Activated naive CD4-positive, alpha-beta T cell treated with anti-CD3 and anti-CD28 coated beads for 36 hours (primary cell): ENCODE measurements around the gene FANK1. TPM values are rescaled to one million over a fixed set of nuclear protein-coding genes. Genes with fewer than 3 reads are reported as not detected.

Source experiments
- CTCF ChIA-PET: fragments of 350-600 bp; sonication (Branson Sonifier 250); formaldehyde crosslinking; loops from one replicate; lab custom pipeline; 2021; ENCODE audit warnings: antibody characterized with exemption; lab: Charles Lee
- DNase-seq: peaks from one replicate; pipeline ENCODE4 v3.0.0-alpha.2; 2020
- H3K27ac Mint-ChIP-seq: one replicate; pipeline ENCODE4 v1.8.0; 2021; ENCODE audit warnings: mild to moderate bottlenecking, mixed read lengths
- H3K27me3 Mint-ChIP-seq: one replicate; pipeline ENCODE4 v1.8.0; 2021; ENCODE audit warnings: low read depth, mixed read lengths
- H3K36me3 Mint-ChIP-seq: one replicate; pipeline ENCODE4 v1.8.0; 2021; ENCODE audit warnings: low read depth, mixed read lengths
- H3K4me1 Mint-ChIP-seq: one replicate; pipeline ENCODE4 v1.8.0; 2021; ENCODE audit warnings: low read depth, mixed read lengths
- H3K4me3 Mint-ChIP-seq: one replicate; pipeline ENCODE4 v1.8.0; 2021; ENCODE audit warnings: mild to moderate bottlenecking, moderate library complexity, mixed read lengths
- H3K9me3 Mint-ChIP-seq: one replicate; pipeline ENCODE4 v1.8.0; 2021; ENCODE audit warnings: mixed read lengths
- intact Hi-C: fragments of 100-400 bp; cut with micrococcal nuclease; formaldehyde crosslinking; loops from one replicate; pipeline ENCODE4 v1.15.1; 2023
- total RNA-seq, 2 experiments: library from RNA; stranded (reverse); gene quantifications; one replicate each; pipeline ENCODE4 v1.2.3, GENCODE V29; 2021

Gene FANK1
- total RNA-seq, 2 experiments from 2014 or later: 0.38 to 0.52 TPM

DNA sequence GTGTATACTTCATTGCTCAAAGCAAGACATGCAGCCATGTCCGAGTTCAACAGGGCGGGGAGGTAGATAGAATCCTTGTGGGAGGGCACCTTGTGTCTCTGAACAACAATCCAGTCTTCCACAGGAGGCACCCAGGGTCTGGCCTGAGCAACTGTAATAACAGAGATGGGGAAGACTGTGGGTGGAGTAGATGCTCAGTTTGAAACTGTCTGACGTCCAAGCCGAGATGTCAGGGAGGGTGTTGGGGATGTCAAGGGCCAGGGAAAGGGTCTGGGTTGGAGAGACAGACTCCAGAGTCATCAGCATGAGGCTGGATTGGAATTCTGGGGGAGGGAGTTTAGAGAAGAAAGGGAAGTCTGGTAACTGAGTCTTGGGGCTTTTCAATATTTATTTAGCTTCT, 88.0 kb downstream of the FANK1 start:
- Mint-ChIP-seq H3K27ac (no peak overlapping the region), H3K4me3 (no peak overlapping the region), H3K4me1 (no peaks in the 10 kb centered on the region), H3K27me3 (peaks cover 7% of the 10 kb centered on the region), H3K36me3 (no peaks in the 10 kb centered on the region), H3K9me3 (no peaks in the 10 kb centered on the region)
- intact Hi-C loops: no loop called here
- no peak for DNase-seq
- CTCF ChIA-PET: no interaction called here

DNA sequence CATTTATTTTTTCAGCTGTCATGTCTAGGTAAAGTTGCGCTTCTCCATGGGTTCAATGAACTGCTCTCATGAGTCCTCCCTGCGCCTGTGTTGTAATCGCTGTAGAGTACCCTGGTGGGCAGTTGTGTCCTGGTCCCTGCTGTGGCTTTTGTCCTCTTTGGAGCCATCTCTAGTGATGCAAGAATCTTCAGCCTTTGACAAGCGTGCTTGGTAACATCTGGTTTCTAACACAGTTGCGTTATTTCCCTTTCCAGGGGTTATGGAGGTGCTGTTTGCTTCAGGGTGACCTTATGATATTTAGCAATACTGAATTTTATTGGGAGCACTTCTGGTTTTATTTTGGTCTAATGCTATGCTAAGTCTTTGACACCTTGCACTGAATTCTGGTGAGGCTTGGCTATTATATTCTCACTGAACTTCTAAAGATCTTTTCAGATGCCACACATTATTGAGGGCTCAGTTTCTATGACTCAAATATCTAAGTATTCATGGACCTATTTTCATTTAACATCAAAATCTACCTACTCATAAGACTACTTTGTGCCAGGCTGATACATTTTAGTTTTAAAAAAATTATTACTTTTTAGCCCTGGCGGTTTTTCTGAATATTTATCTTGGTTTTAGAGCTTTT, 88.6 kb downstream of the FANK1 start:
- Mint-ChIP-seq H3K27ac (no peak overlapping the region), H3K9me3 (peaks cover 1% of the 10 kb centered on the region), H3K4me3 (no peak overlapping the region), H3K36me3 (no peaks in the 10 kb centered on the region), H3K4me1 (no peaks in the 10 kb centered on the region), H3K27me3 (peaks cover 9% of the 10 kb centered on the region)
- DNase-seq: no peak
- intact Hi-C loops: no loop called here
- CTCF ChIA-PET: no interaction called here

DNA sequence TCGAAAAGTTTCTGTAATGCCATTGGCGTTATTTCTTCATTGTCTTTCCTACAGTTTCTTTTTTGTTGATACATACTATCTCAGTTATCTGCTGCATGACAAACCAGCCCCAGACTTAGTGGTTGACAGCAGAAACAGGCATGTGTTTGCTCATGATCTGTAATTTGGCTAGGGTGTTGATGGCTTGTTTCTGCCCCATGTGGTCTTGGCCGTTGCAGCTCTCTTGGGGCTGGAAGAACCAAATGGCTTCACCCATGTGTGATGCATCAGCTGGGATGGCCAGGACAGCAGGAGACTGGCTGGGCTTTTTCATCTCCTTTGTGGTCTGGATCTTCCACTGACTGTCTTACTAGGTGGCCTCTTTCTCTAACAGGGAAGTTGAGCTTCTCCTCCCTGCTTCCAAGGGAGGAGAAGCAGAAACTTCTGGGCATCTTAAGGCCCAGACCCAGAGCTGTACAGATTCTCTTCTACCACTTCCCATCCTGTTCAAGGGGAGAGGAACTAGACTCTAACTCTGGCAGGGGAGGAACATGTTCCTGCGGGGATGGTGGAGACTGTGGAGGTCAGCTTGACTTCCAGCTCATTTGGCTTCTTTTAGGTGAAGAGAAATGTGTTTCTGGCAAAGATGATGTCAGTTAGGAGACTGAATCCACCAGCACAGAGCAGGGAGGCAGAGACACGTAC, 89.3 kb downstream of the FANK1 start:
- CTCF ChIA-PET: no interaction called here
- Mint-ChIP-seq H3K27ac (no peak overlapping the region), H3K36me3 (no peaks in the 10 kb centered on the region)

DNA sequence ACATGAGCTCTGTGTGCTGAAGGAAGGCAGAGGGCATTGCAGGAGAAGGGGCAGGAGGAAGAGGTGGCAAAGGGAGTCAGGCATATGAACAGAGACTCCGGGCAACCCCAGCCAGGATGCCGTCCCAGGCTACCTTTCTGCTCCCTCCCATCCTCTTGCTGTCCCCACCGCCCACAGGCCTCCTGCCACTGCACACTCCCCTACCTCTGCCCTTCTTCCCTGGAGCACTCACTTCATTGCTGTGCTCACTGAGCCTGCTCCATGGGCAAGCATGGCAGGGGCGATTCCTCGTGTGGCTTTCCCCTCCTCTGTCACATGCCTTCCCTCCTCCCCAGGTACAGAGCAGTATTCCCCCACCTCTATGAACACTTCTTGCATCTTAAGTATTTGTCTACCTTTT, 93.4 kb downstream of the FANK1 start:
- CTCF ChIA-PET: no interaction called here
- DNase-seq: no peak
- H3K9me3 Mint-ChIP-seq: peaks cover 10% of the 10 kb centered on the region
- intact Hi-C loops: no loop called here
- no peak overlapping the region for H3K27ac Mint-ChIP-seq
- no peak overlapping the region for H3K4me3 Mint-ChIP-seq
- no peaks in the 10 kb centered on the region for H3K36me3 Mint-ChIP-seq
- peaks cover 3% of the 10 kb centered on the region for H3K27me3 Mint-ChIP-seq
- H3K4me1 Mint-ChIP-seq: no peaks in the 10 kb centered on the region

More for the DNA sequence above, 89.3 kb downstream of the FANK1 start:
- Mint-ChIP-seq H3K9me3 (peaks cover 9% of the 10 kb centered on the region), H3K27me3 (peaks cover 8% of the 10 kb centered on the region), H3K4me3 (no peak overlapping the region), H3K4me1 (no peaks in the 10 kb centered on the region)
- intact Hi-C loops: no loop called here
- DNase-seq: no peak

DNA sequence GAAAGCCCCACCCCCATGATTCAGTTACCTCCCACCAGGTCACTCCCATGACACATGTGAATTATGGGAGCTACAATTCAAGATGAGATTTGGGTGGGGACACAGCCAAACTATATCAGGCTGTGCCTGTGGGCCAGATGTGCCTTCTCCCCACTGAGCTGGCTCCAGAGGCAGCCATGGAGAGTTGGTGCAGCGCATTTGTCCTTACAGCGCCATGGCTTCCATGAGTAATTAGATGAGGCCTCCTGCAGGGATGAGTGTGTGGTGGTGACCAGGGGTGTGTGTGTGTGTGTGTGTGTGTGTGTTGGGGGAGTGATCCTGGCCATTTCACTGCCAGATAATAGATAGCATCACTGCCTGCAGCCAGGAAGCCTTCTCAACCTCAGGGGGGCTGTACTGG, 94.6 kb downstream of the FANK1 start:
- Mint-ChIP-seq H3K4me1 (no peaks in the 10 kb centered on the region), H3K36me3 (no peaks in the 10 kb centered on the region)

DNA sequence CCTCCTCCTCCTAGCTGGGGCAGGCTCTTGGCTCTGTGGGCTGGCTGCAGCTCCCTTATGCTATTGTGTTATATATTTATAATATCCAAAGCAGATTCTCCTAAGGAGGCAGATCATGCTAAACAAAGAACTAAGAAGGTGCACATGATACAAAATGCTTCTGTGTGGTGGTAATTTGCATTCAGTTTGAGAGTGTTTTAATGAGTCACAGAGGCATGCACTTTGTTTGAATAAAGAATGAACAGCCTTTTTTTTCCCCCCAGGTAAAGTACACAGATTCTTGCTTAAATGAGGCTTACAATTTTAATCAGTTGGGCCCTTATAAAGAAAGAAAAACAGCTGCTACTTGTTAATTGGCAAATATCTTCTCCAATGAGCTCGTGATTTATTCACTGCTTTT, 95.0 kb downstream of the FANK1 start:
- Mint-ChIP-seq H3K36me3 (no peaks in the 10 kb centered on the region), H3K27me3 (peaks cover 3% of the 10 kb centered on the region), H3K4me3 (no peak overlapping the region), H3K4me1 (no peaks in the 10 kb centered on the region), H3K27ac (no peak overlapping the region), H3K9me3 (peaks cover 10% of the 10 kb centered on the region)
- intact Hi-C loops: no loop called here
- DNase-seq: no peak
- CTCF ChIA-PET: interaction anchor here (1.6 kb wide), 1 partner anchor 9 kb away, joined by 4 read pairs; no protein-coding TSS in a partner anchor

More for the DNA sequence above, 94.6 kb downstream of the FANK1 start:
- Mint-ChIP-seq H3K9me3 (peaks cover 10% of the 10 kb centered on the region), H3K27me3 (peaks cover 3% of the 10 kb centered on the region), H3K27ac (no peak overlapping the region), H3K4me3 (no peak overlapping the region)
- intact Hi-C loops: no loop called here
- DNase-seq: no peak
- CTCF ChIA-PET: interaction anchor here (1.6 kb wide), 1 partner anchor 8 kb away, joined by 4 read pairs; no protein-coding TSS in a partner anchor

DNA sequence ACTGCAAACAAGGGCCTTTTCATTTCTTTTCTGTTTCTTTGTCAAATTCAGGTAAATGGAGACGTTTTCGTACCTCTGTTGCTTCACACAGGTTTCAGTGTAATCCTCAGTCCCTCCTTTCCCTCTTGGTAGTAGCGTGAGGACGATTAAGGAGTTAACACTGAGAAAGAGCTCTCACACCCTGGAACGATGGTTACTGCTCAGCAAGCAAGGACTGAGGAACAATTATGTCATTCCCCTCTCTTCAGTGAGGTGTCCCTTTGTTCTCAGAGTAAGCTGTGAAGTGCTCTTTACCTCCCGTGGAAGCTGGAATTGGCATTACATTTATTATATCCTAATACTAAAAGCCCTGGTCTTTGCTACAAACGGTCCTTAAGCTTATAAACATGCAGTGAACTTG, 95.9 kb downstream of the FANK1 start:
- Mint-ChIP-seq H3K27me3 (peaks cover 3% of the 10 kb centered on the region), H3K9me3 (peaks cover 10% of the 10 kb centered on the region), H3K27ac (no peak overlapping the region), H3K4me1 (no peaks in the 10 kb centered on the region), H3K4me3 (no peak overlapping the region), H3K36me3 (no peaks in the 10 kb centered on the region)
- DNase-seq: no peak
- intact Hi-C loops: no loop called here
- CTCF ChIA-PET: interaction anchor here (0.6 to 1.6 kb wide), 2 partner anchors 9 to 88 kb away, joined by 3 to 4 read pairs; no protein-coding TSS in a partner anchor

DNA sequence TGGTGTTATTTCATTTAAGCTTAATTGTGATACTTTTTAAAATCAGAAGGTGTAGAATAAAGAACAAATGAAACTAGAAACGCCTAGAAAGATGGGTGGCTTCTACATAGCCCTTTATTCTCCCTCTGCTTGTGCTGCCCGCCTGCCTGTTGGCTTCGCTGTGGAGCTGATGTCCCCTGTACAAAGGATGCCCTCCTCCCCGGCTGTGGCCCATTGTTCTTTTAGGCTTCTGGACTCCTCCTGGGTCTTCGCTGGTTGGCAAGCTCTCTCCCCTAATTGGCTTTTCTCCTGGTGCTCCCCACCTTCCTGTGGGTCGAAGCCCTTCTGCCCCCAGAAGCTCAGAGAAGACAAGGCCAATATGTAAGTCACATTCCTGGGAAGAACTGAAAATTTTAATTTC, 98.2 kb downstream of the FANK1 start:
- no peaks in the 10 kb centered on the region for H3K4me1 Mint-ChIP-seq
- CTCF ChIA-PET: interaction anchor here (0.9 kb wide), 1 partner anchor 435 kb away, joined by 3 read pairs; no protein-coding TSS in a partner anchor
- no peaks in the 10 kb centered on the region for H3K36me3 Mint-ChIP-seq
- H3K9me3 Mint-ChIP-seq: peaks cover 10% of the 10 kb centered on the region
- intact Hi-C loops: no loop called here
- peaks cover 3% of the 10 kb centered on the region for H3K27me3 Mint-ChIP-seq
- H3K4me3 Mint-ChIP-seq: no peak overlapping the region
- DNase-seq: no peak
- no peak overlapping the region for H3K27ac Mint-ChIP-seq

DNA sequence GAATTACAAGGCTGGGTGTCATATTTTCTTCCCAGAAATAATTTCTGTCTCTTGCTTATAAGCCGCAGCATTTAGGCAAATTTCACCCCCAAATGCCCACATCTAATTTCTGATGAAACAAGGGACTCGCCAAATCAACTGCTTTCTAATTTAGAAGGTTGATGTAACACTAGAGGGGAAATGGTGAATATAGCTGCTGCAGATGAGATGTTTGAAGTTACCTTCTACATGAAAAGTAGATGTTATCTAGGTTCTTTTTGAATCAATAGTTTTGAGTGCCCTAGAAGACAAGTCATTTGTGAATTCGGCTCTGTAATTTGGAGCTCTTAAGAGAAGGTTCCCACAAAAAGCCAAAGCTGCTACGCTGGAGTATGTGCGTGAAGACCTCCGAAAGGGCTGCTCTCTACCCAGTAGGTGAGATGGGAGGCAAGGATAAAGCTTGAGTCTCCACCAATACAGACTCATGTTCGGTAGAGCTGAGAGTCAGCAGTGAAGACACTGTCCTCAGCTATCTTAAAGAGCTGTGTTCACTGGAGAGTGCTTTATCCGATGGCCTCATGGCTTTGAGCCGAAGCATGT, 99.5 kb downstream of the FANK1 start:
- H3K27me3 Mint-ChIP-seq: peaks cover 2% of the 10 kb centered on the region
- peaks cover under 1% of the 10 kb centered on the region for H3K9me3 Mint-ChIP-seq
- H3K4me3 Mint-ChIP-seq: no peak overlapping the region
- DNase-seq: no peak
- H3K36me3 Mint-ChIP-seq: no peaks in the 10 kb centered on the region
- intact Hi-C loops: no loop called here
- H3K4me1 Mint-ChIP-seq: no peaks in the 10 kb centered on the region
- H3K27ac Mint-ChIP-seq: no peak overlapping the region
- CTCF ChIA-PET: no interaction called here

DNA sequence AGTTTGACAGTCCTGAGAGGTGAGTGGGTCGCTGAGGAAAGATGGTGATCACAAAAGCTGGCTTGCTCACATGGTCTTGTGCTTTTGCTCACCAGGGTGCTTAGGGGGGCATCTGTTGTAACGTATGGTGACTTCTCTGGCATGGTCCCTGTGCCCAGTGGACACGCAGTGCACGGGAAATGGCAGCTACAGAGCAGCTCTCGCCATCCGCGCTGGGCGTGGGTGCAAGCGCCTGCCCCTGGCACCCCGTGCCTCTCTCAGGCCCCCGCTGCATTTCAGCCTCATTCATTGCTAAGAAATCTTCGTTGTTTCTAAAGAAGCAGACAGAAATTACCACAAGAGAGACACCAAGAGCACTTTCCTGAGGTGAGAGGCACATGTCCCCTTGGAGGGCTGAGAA, 101.2 kb downstream of the FANK1 start:
- no peak overlapping the region for H3K27ac Mint-ChIP-seq
- H3K4me3 Mint-ChIP-seq: no peak overlapping the region
- CTCF ChIA-PET: no interaction called here
- no peaks in the 10 kb centered on the region for H3K36me3 Mint-ChIP-seq
- intact Hi-C loops: no loop called here
- no peak for DNase-seq
- H3K9me3 Mint-ChIP-seq: no peaks in the 10 kb centered on the region
- H3K27me3 Mint-ChIP-seq: peaks cover 2% of the 10 kb centered on the region
- no peaks in the 10 kb centered on the region for H3K4me1 Mint-ChIP-seq

DNA sequence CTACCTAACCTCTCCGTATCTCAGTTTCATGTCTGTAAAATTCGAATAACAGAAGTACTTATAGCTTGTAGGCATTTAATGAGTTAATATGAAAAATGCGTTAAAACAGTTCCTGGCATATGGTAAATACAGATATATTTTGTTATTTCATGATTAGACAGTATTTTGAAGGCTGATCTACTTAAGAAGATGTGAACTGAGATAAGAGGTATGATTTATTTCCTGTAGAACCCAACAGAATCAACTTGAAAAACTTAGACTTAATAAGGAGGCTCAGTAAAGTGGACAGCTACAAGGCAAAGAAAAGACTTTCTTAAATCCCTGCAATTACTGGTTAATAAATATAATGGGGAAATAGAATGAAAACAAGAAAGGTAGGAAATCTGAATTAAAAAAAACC, 103.3 kb downstream of the FANK1 start:
- CTCF ChIA-PET: no interaction called here
- DNase-seq: no peak
- intact Hi-C loops: no loop called here
- Mint-ChIP-seq H3K27me3 (peaks cover 2% of the 10 kb centered on the region), H3K9me3 (no peaks in the 10 kb centered on the region), H3K4me3 (no peak overlapping the region), H3K36me3 (no peaks in the 10 kb centered on the region), H3K4me1 (no peaks in the 10 kb centered on the region), H3K27ac (no peak overlapping the region)

DNA sequence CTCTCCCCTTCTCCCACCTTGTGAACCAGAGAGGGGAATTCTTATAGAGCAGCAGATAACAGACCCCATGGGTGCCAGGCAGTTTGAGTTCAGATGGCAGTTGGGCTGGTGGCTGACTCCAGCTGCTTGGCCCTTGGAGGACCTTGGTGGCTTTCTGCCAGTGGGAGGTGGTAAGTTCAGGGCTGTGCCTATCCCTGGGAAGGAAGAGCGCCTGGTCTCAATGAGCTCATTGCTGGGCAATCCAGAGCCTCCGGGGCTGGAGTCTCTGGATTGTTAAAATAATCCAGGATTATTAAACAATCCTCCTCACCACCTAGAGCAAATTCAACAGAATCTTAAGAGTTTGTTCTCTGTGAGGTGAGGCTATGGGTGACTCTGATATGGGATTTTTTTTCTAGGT, 105.2 kb downstream of the FANK1 start:
- H3K4me1 Mint-ChIP-seq: no peaks in the 10 kb centered on the region
- H3K27me3 Mint-ChIP-seq: peaks cover 2% of the 10 kb centered on the region
- no peak overlapping the region for H3K27ac Mint-ChIP-seq
- no peaks in the 10 kb centered on the region for H3K36me3 Mint-ChIP-seq
- intact Hi-C loops: no loop called here
- no peak overlapping the region for H3K4me3 Mint-ChIP-seq
- no peaks in the 10 kb centered on the region for H3K9me3 Mint-ChIP-seq
- no peak for DNase-seq
- CTCF ChIA-PET: no interaction called here

DNA sequence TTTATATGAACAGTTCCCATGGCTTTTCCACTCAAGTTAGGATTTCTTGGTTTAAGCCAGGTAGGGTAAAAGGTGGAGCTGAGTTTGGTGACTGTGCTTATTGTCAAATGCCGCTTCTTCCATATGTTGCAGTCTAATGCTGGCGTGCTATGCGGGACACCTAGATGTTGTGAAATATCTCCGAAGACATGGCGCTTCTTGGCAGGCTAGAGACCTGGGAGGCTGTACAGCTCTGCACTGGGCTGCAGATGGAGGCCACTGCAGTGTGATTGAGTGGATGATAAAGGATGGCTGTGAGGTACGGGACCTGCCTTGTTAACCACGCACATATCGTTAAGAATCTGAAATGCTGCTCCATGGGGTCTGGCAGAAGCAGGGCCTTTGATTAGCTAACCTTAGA, 108.4 kb downstream of the FANK1 start:
- Mint-ChIP-seq H3K36me3 (no peaks in the 10 kb centered on the region), H3K27me3 (peaks cover 2% of the 10 kb centered on the region), H3K27ac (no peak overlapping the region), H3K4me1 (no peaks in the 10 kb centered on the region), H3K9me3 (no peaks in the 10 kb centered on the region), H3K4me3 (no peak overlapping the region)
- CTCF ChIA-PET: no interaction called here
- no peak for DNase-seq
- intact Hi-C loops: no loop called here
